GM23338 (cell line): Measurements from ENCODE around the gene TJP2.

Source experiments
- CREB1 ChIP-seq: fragments of 250-450 bp; sonication (Bioruptor Pico); IDR thresholded peaks from 2 replicates; pipeline ENCODE4 v1.5.0; 2020; ENCODE audit warnings: low read depth, mild to moderate bottlenecking, moderate library complexity
- EZH2 ChIP-seq: fragments of 200-600 bp; sonication (generic); IDR thresholded peaks from one replicate; pipeline ENCODE4 v1.8.0; 2017; ENCODE audit warnings: antibody characterized with exemption, mild to moderate bottlenecking, low read depth; ENCODE audit not compliant: unreplicated experiment
- EZH2phosphoT487 ChIP-seq: fragments of 200-600 bp; sonication (generic); IDR thresholded peaks from one replicate; pipeline ENCODE4 v1.8.1; 2018; ENCODE audit warnings: antibody characterized with exemption; ENCODE audit not compliant: unreplicated experiment
- JUNB ChIP-seq: IDR thresholded peaks from one replicate; pipeline ENCODE4 v1.6.1; 2016; ENCODE audit warnings: antibody characterized with exemption; ENCODE audit not compliant: unreplicated experiment
- POLR2AphosphoS5 ChIP-seq: IDR thresholded peaks from 2 replicates; pipeline ENCODE4 v1.6.1; 2016; ENCODE audit warnings: antibody characterized with exemption, low read depth
- TF ChIP-seq, protein P1 (sequence below): IDR thresholded peaks from one replicate; pipeline ENCODE4 v1.6.1; 2018; ENCODE audit warnings: antibody characterized with exemption; ENCODE audit not compliant: unreplicated experiment
- TF ChIP-seq, protein P2 (sequence below), 2 experiments: fragments of 200-600 bp in 1 of 2; sonication (generic) in 1 of 2; conservative IDR thresholded peaks; 2 replicates each; pipeline versions ENCODE4 v1.5.1 to v1.6.1; 2016 to 2017; ENCODE audit warnings: antibody characterized with exemption in 2 of 2, low read depth in 2 of 2, mild to moderate bottlenecking in 2 of 2, moderate library complexity in 1 of 2

DNA sequence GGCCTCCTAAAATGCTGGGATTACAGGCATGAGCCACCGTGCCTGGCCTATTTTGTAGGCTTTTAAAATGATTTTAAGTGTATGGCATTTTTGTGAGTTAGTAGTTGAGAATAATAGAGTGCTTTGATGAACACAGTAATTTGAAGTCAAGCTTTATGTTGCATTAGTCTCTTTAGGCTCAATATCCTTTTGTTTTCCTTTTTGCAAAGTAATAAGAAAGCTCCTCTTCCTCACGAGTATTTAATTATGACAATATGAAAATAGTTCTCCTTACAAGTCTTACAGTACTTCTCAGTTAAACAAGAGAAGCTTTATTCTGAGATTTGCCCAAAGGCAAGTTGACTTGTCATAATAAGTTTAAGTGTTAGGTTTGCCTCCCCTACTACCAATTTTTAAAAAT lies 69.0 kb downstream of the TJP2 start:
- TF ChIP-seq, protein P1, sequence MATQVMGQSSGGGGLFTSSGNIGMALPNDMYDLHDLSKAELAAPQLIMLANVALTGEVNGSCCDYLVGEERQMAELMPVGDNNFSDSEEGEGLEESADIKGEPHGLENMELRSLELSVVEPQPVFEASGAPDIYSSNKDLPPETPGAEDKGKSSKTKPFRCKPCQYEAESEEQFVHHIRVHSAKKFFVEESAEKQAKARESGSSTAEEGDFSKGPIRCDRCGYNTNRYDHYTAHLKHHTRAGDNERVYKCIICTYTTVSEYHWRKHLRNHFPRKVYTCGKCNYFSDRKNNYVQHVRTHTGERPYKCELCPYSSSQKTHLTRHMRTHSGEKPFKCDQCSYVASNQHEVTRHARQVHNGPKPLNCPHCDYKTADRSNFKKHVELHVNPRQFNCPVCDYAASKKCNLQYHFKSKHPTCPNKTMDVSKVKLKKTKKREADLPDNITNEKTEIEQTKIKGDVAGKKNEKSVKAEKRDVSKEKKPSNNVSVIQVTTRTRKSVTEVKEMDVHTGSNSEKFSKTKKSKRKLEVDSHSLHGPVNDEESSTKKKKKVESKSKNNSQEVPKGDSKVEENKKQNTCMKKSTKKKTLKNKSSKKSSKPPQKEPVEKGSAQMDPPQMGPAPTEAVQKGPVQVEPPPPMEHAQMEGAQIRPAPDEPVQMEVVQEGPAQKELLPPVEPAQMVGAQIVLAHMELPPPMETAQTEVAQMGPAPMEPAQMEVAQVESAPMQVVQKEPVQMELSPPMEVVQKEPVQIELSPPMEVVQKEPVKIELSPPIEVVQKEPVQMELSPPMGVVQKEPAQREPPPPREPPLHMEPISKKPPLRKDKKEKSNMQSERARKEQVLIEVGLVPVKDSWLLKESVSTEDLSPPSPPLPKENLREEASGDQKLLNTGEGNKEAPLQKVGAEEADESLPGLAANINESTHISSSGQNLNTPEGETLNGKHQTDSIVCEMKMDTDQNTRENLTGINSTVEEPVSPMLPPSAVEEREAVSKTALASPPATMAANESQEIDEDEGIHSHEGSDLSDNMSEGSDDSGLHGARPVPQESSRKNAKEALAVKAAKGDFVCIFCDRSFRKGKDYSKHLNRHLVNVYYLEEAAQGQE: no peak
- no peak for TF ChIP-seq EZH2phosphoT487
- TF ChIP-seq POLR2AphosphoS5: no peak
- TF ChIP-seq EZH2: no peak
- TF ChIP-seq, protein P2, sequence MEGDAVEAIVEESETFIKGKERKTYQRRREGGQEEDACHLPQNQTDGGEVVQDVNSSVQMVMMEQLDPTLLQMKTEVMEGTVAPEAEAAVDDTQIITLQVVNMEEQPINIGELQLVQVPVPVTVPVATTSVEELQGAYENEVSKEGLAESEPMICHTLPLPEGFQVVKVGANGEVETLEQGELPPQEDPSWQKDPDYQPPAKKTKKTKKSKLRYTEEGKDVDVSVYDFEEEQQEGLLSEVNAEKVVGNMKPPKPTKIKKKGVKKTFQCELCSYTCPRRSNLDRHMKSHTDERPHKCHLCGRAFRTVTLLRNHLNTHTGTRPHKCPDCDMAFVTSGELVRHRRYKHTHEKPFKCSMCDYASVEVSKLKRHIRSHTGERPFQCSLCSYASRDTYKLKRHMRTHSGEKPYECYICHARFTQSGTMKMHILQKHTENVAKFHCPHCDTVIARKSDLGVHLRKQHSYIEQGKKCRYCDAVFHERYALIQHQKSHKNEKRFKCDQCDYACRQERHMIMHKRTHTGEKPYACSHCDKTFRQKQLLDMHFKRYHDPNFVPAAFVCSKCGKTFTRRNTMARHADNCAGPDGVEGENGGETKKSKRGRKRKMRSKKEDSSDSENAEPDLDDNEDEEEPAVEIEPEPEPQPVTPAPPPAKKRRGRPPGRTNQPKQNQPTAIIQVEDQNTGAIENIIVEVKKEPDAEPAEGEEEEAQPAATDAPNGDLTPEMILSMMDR (conservative IDR thresholded peaks at IDR 0.05; ENCODE audit: low read depth in 2 of 2): no peak
- TF ChIP-seq JUNB: no peak
- no peak for TF ChIP-seq CREB1 (CRISPR knock-in tag)
